HepG2 (cell line): ENCODE data around the gene SERTAD2. TPM values are rescaled to one million over a fixed set of nuclear protein-coding genes. Genes with fewer than 3 reads are reported as not detected.

Source experiments
- ATAC-seq: fragments of 200-7000 bp; cut with Tn5 transposase; 3 replicates; pipeline ENCODE4 v1.9.1; 2020; ENCODE audit warnings: mild to moderate bottlenecking, moderate library complexity
- BruUV-seq: library from RNA; stranded (reverse); fragments of 400-500 nt; replicated peaks from 2 replicates; lab custom pipeline; 2021; lab: Mats Ljungman, UMichigan
- CTCF ChIA-PET: fragments of 300-600 bp; formaldehyde crosslinking; extraction: SDS; loops from one replicate; lab custom pipeline; 2021; ENCODE audit warnings: low total read pairs, inconsistent platforms, low intra/inter-chr PET ratio; lab: Yijun Ruan, JAX
- POLR2A ChIA-PET: fragments of 350-600 bp; sonication (Branson Sonifier 250); formaldehyde crosslinking; loops from one replicate; lab custom pipeline; 2020; ENCODE audit warnings: antibody characterized with exemption, inconsistent platforms; lab: Yijun Ruan, JAX
- DNase-seq: peaks from one replicate; pipeline ENCODE4 v3.0.0-alpha.2; 2015; ENCODE audit warnings: low spot score
- FAIRE-seq: peaks from 3 replicates; lab custom pipeline; 2011; peaks lifted over from hg19 to GRCh38; lab: Jason Lieb, UNC
- H2AFZ ChIP-seq: one replicate; pipeline ENCODE4 v1.6.1; 2011; ENCODE audit warnings: low read length, inconsistent platforms
- H3K27ac ChIP-seq: fragments of 300-600 bp; 3 replicates; pipeline ENCODE4 v1.8.0; 2011; ENCODE audit warnings: mixed run types, mild to moderate bottlenecking, mixed read lengths, low read length, inconsistent platforms; ENCODE audit not compliant: insufficient read depth; ENCODE audit errors: extremely low read length
- H3K27me3 ChIP-seq, 2 experiments: fragments of 200-600 bp in 1 of 2; 2 replicates in 1 of 2; 3 replicates in 1 of 2; pipeline versions ENCODE4 v1.6.0 to v1.8.0; 2011; ENCODE audit warnings: low read length in 2 of 2, mild to moderate bottlenecking in 2 of 2, moderate library complexity in 2 of 2, inconsistent platforms in 1 of 2; ENCODE audit not compliant: insufficient read depth in 2 of 2, control insufficient read depth in 1 of 2
- H3K36me3 ChIP-seq, 2 experiments: fragments of 200-600 bp in 1 of 2; replicated peaks in 1 of 2; 2 replicates in 1 of 2; 3 replicates in 1 of 2; pipeline versions ENCODE4 v1.5.1 to v1.8.0; 2011; ENCODE audit warnings: low read length in 2 of 2, inconsistent platforms in 1 of 2; ENCODE audit not compliant: insufficient read depth in 2 of 2, control insufficient read depth in 1 of 2
- H3K4me1 ChIP-seq: 2 replicates; pipeline ENCODE4 v1.5.1; 2012; ENCODE audit warnings: low read length, inconsistent platforms; ENCODE audit not compliant: insufficient read depth
- H3K4me2 ChIP-seq: 2 replicates; pipeline ENCODE4 v1.6.0; 2011; ENCODE audit warnings: low read depth, low read length, inconsistent platforms
- H3K4me3 ChIP-seq, 3 experiments: fragments of 200-600 bp in 1 of 3; sonication (generic), shearing (Covaris generic) in 1 of 3; replicated peaks in 1 of 3; 2 replicates each; pipeline ENCODE4 v1.5.1; 2011 to 2016; ENCODE audit warnings: low read length in 3 of 3, inconsistent platforms in 2 of 3, low read depth in 2 of 3, mild to moderate bottlenecking in 2 of 3, control low read depth in 1 of 3, mixed read lengths in 1 of 3; ENCODE audit not compliant: insufficient read depth in 1 of 3
- H3K79me2 ChIP-seq: one replicate; pipeline ENCODE4 v1.6.1; 2011; ENCODE audit warnings: low read length, inconsistent platforms; ENCODE audit not compliant: insufficient read depth
- H3K9ac ChIP-seq: 2 replicates; pipeline ENCODE4 v1.6.0; 2011; ENCODE audit warnings: mild to moderate bottlenecking, low read depth, low read length, inconsistent platforms; ENCODE audit not compliant: insufficient read depth
- H3K9me3 ChIP-seq: 2 replicates; pipeline ENCODE4 v1.5.1; 2012; ENCODE audit warnings: mild to moderate bottlenecking, low read length
- H4K20me1 ChIP-seq: 2 replicates; pipeline ENCODE4 v1.6.0; 2011; ENCODE audit warnings: inconsistent platforms, mild to moderate bottlenecking, low read length, moderate library complexity; ENCODE audit not compliant: insufficient read depth
- E2F2 ChIP-seq: sonication (generic); formaldehyde crosslinking; IDR thresholded peaks from 2 replicates; pipeline ENCODE4 v1.4.0; 2020; ENCODE audit warnings: missing genetic modification reagents, borderline replicate concordance
- GATAD1 ChIP-seq: IDR thresholded peaks from 2 replicates; pipeline ENCODE4 v1.6.1; 2016; ENCODE audit warnings: missing genetic modification reagents, missing compliant biosample characterization
- HMG20A ChIP-seq: IDR thresholded peaks from 2 replicates; pipeline ENCODE4 v1.6.1; 2016; ENCODE audit warnings: borderline replicate concordance
- PREB ChIP-seq: sonication (generic); formaldehyde crosslinking; IDR thresholded peaks from 2 replicates; pipeline ENCODE4 v1.4.0; 2020; ENCODE audit warnings: missing genetic modification reagents
- RERE ChIP-seq: IDR thresholded peaks from 2 replicates; pipeline ENCODE4 v1.6.1; 2016; ENCODE audit warnings: low read depth, missing genetic modification reagents, missing compliant biosample characterization
- STAT5B ChIP-seq: sonication (generic); formaldehyde crosslinking; IDR thresholded peaks from 2 replicates; pipeline ENCODE4 v1.4.0; 2020; ENCODE audit warnings: missing genetic modification reagents
- TOE1 ChIP-seq: sonication (generic); formaldehyde crosslinking; IDR thresholded peaks from 2 replicates; pipeline ENCODE4 v1.4.0; 2020; ENCODE audit warnings: mild to moderate bottlenecking, missing genetic modification reagents
- ZNF484 ChIP-seq: sonication (generic); formaldehyde crosslinking; IDR thresholded peaks from 2 replicates; pipeline ENCODE4 v1.5.1; 2020; ENCODE audit warnings: mild to moderate bottlenecking, low read depth, missing genetic modification reagents, borderline replicate concordance
- ZNF644 ChIP-seq: IDR thresholded peaks from 2 replicates; pipeline ENCODE4 v1.6.1; 2016; ENCODE audit warnings: low read depth
- ZNF75D ChIP-seq: sonication (generic); formaldehyde crosslinking; IDR thresholded peaks from 2 replicates; pipeline ENCODE4 v1.8.1; 2023; ENCODE audit warnings: missing genetic modification reagents, mild to moderate bottlenecking, borderline replicate concordance
- WGBS: methylation state at CpG from one replicate; pipeline ENCODE4 v1.1.6; 2017; ENCODE audit warnings: low lambda C conversion rate; 5-methylcytosine and 5-hydroxymethylcytosine counted together
- in situ Hi-C: cut with HindIII; loops from 2 replicates; pipeline ENCODE4 v1.10.0; 2017; ENCODE audit warnings: low pct_unique_long_range_greater_than_20kb; ENCODE audit not compliant: extremely low pct_ligation_motif_present
- intact Hi-C: fragments of 100-400 bp; cut with micrococcal nuclease; formaldehyde crosslinking; loops from one replicate; pipeline ENCODE4 v1.10.0; 2022; ENCODE audit not compliant: unreplicated experiment
- polyA plus RNA-seq, 8 experiments: library from polyadenylated mRNA; depleted of rRNA in 3 of 8; stranded (reverse) in 7 of 8; unstranded in 1 of 8; fragments of >200 nt; fragmentation: Illumina TruSeq in 4 of 8; extraction: Trizol in 4 of 8; gene quantifications; 2 replicates each; pipeline versions ENCODE4 v1.2.1 to v1.2.3, GENCODE V29; 2011 to 2016; ENCODE audit warnings: low read depth in 4 of 8, missing spikeins in 1 of 8, mixed read lengths in 1 of 8; ENCODE audit not compliant: insufficient read depth in 1 of 8
- total RNA-seq, 5 experiments: library from RNA; depleted of rRNA; stranded (reverse); fragments of >200 nt; fragmentation: Illumina TruSeq; extraction: Trizol; gene quantifications; 2 replicates each; pipeline ENCODE4 v1.2.3, GENCODE V29; 2016; ENCODE audit warnings: low read depth in 1 of 5
- TF ChIP-seq, protein P1 (sequence below): sonication (generic); formaldehyde crosslinking; IDR thresholded peaks from 2 replicates; pipeline ENCODE4 v1.5.0; 2020; ENCODE audit warnings: mild to moderate bottlenecking, missing genetic modification reagents, borderline replicate concordance

Gene SERTAD2
- total and polyA plus RNA-seq, 2 of the 13 experiments (the other 11 are each of a cell fraction or from before 2014, with no cell fraction given): 6.7 to 22.6 TPM

- intact Hi-C loops: no loop called here
- CTCF ChIA-PET: no interaction called here
- Histone ChIP-seq H3K9me3 (peaks cover 8% of the 10 kb centered on the region), H4K20me1 (no peaks in the 10 kb centered on the region), H3K36me3 (no peaks in the 10 kb centered on the region; a peak in 1 of 5 replicates), H3K4me2 (peak overlapping the region; percentile 23), H3K27me3 (no peaks in the 10 kb centered on the region), H3K27ac (peak overlapping the region; percentile 4), H2AFZ (no peak overlapping the region), H3K79me2 (no peaks in the 10 kb centered on the region), H3K4me3 (no peak overlapping the region), H3K9ac (no peak overlapping the region), H3K4me1 (peaks cover 44% of the 10 kb centered on the region)
- POLR2A ChIA-PET: interaction anchor here (1.6 to 4.2 kb wide), 2 partner anchors 29 to 67 kb away, joined by 4 to 50 read pairs; partner anchors contain the start of gene SERTAD2
- DNase-seq (no peak), FAIRE-seq (no peak), ATAC-seq (peak; percentile 66)
- in situ Hi-C loops: no loop called here
- no TSS peak for BruUV-seq
- WGBS: 39% methylated on average over 9 of the region's 9 CpGs
- TF ChIP-seq ZNF75D (CRISPR knock-in tag) (no peak), HMG20A (CRISPR knock-in tag) (peak; percentile 52; the same call in 1 of the 2 replicates), TOE1 (CRISPR knock-in tag) (no peak), PREB (CRISPR knock-in tag) (no peak), RERE (CRISPR knock-in tag) (no peak), GATAD1 (CRISPR knock-in tag) (no peak), E2F2 (CRISPR knock-in tag) (no peak), STAT5B (CRISPR knock-in tag) (no peak), ZNF644 (CRISPR knock-in tag) (peak; percentile 24; the same call in 1 of the 2 replicates), ZNF484 (no peak)
- TF ChIP-seq, protein P1, sequence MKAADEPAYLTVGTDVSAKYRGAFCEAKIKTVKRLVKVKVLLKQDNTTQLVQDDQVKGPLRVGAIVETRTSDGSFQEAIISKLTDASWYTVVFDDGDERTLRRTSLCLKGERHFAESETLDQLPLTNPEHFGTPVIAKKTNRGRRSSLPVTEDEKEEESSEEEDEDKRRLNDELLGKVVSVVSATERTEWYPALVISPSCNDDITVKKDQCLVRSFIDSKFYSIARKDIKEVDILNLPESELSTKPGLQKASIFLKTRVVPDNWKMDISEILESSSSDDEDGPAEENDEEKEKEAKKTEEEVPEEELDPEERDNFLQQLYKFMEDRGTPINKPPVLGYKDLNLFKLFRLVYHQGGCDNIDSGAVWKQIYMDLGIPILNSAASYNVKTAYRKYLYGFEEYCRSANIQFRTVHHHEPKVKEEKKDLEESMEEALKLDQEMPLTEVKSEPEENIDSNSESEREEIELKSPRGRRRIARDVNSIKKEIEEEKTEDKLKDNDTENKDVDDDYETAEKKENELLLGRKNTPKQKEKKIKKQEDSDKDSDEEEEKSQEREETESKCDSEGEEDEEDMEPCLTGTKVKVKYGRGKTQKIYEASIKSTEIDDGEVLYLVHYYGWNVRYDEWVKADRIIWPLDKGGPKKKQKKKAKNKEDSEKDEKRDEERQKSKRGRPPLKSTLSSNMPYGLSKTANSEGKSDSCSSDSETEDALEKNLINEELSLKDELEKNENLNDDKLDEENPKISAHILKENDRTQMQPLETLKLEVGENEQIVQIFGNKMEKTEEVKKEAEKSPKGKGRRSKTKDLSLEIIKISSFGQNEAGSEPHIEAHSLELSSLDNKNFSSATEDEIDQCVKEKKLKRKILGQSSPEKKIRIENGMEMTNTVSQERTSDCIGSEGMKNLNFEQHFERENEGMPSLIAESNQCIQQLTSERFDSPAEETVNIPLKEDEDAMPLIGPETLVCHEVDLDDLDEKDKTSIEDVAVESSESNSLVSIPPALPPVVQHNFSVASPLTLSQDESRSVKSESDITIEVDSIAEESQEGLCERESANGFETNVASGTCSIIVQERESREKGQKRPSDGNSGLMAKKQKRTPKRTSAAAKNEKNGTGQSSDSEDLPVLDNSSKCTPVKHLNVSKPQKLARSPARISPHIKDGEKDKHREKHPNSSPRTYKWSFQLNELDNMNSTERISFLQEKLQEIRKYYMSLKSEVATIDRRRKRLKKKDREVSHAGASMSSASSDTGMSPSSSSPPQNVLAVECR (CRISPR knock-in tag): no peak
Measured at GRCh38 chr2:64683771-64684510, 30.2 kb upstream of the SERTAD2 start.
